ENCODE results near the gene SNCB. TPM values are rescaled to one million over a fixed set of nuclear protein-coding genes. Genes with fewer than 3 reads are reported as not detected.

The SNCB gene
- total and polyA plus RNA-seq, 2 of the 13 experiments (the other 11 are each of a cell fraction or from before 2014, with no cell fraction given) = not detected

DNA sequence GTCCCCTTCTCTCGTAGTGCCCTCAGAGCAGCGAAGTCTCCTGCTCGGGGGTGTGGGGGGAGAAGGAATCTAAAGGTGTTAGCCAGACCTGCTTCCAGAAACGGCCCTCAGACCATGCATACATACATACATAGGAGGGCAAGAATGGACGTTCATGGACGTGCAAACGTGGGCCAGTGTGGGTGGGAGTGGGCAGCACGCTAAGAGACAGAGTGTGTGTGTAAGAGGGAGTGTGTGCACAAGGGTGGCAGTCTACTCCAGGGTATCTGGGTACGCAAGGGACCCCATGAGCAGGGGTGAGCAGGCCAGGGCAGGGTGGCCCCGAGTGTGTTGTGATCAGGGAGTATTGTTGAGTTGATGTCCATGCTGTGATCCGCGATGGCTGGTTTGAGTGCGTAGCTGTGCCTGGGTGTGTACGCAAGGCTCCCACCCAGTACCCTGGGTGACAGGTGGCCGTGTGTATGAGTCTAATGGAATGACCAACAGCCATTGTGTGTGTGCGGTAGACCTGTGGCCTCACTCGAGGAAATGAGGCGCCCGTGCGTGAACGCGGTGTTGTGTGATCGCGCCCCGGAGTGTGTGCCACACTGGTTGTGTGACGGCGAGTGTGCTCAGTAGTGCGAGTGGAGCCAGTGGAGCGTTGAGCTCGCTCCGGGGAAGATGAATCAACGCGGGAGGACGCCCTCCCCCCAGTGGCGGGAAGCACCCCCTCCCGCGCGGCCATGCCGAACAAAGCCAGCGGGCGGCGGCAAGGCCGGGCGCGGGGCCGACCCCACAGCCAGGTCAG, 21.2 kb downstream of the SNCB start (continued):
- TF ChIP-seq, protein P1, sequence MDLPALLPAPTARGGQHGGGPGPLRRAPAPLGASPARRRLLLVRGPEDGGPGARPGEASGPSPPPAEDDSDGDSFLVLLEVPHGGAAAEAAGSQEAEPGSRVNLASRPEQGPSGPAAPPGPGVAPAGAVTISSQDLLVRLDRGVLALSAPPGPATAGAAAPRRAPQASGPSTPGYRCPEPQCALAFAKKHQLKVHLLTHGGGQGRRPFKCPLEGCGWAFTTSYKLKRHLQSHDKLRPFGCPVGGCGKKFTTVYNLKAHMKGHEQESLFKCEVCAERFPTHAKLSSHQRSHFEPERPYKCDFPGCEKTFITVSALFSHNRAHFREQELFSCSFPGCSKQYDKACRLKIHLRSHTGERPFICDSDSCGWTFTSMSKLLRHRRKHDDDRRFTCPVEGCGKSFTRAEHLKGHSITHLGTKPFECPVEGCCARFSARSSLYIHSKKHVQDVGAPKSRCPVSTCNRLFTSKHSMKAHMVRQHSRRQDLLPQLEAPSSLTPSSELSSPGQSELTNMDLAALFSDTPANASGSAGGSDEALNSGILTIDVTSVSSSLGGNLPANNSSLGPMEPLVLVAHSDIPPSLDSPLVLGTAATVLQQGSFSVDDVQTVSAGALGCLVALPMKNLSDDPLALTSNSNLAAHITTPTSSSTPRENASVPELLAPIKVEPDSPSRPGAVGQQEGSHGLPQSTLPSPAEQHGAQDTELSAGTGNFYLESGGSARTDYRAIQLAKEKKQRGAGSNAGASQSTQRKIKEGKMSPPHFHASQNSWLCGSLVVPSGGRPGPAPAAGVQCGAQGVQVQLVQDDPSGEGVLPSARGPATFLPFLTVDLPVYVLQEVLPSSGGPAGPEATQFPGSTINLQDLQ (CRISPR knock-in tag; IDR thresholded peaks at IDR 0.05) = 0 out of 2 replicates have a peak, but pooled peaks have one; percentile 30
- TF ChIP-seq SMARCE1 (IDR thresholded peaks at IDR 0.05; ENCODE audit: borderline replicate concordance) (no peak), TBX3 (IDR thresholded peaks at IDR 0.05; ENCODE audit: borderline replicate concordance) (no peak), GZF1 (CRISPR knock-in tag; IDR thresholded peaks at IDR 0.05) (no peak), KAT7 (CRISPR knock-in tag; IDR thresholded peaks at IDR 0.05; ENCODE audit: borderline replicate concordance) (no peak), FOXC1 (CRISPR knock-in tag; IDR thresholded peaks at IDR 0.05; ENCODE audit: borderline replicate concordance) (no peak), RXRB (CRISPR knock-in tag; IDR thresholded peaks at IDR 0.05; ENCODE audit: borderline replicate concordance) (no peak), ZNF260 (CRISPR knock-in tag; IDR thresholded peaks at IDR 0.05; ENCODE audit: borderline replicate concordance, low read depth) (no peak), FLYWCH1 (CRISPR knock-in tag; IDR thresholded peaks at IDR 0.05) (no peak), ZNF430 (CRISPR knock-in tag; IDR thresholded peaks at IDR 0.05) (no peak), ASH2L (IDR thresholded peaks at IDR 0.05; ENCODE audit: insufficient read length, low read depth, low read length) (no peak), KDM4B (CRISPR knock-in tag; IDR thresholded peaks at IDR 0.05) (no peak), CCAR2 (optimal IDR thresholded peaks at IDR 0.05; ENCODE audit: low read depth, low read length) (no peak)
- TF ChIP-seq, protein P2, sequence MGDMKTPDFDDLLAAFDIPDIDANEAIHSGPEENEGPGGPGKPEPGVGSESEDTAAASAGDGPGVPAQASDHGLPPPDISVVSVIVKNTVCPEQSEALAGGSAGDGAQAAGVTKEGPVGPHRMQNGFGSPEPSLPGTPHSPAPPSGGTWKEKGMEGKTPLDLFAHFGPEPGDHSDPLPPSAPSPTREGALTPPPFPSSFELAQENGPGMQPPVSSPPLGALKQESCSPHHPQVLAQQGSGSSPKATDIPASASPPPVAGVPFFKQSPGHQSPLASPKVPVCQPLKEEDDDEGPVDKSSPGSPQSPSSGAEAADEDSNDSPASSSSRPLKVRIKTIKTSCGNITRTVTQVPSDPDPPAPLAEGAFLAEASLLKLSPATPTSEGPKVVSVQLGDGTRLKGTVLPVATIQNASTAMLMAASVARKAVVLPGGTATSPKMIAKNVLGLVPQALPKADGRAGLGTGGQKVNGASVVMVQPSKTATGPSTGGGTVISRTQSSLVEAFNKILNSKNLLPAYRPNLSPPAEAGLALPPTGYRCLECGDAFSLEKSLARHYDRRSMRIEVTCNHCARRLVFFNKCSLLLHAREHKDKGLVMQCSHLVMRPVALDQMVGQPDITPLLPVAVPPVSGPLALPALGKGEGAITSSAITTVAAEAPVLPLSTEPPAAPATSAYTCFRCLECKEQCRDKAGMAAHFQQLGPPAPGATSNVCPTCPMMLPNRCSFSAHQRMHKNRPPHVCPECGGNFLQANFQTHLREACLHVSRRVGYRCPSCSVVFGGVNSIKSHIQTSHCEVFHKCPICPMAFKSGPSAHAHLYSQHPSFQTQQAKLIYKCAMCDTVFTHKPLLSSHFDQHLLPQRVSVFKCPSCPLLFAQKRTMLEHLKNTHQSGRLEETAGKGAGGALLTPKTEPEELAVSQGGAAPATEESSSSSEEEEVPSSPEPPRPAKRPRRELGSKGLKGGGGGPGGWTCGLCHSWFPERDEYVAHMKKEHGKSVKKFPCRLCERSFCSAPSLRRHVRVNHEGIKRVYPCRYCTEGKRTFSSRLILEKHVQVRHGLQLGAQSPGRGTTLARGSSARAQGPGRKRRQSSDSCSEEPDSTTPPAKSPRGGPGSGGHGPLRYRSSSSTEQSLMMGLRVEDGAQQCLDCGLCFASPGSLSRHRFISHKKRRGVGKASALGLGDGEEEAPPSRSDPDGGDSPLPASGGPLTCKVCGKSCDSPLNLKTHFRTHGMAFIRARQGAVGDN (CRISPR knock-in tag; IDR thresholded peaks at IDR 0.05) = peak; percentile 2; the same call in 1 of the 2 replicates
- TF ChIP-seq, protein P3, sequence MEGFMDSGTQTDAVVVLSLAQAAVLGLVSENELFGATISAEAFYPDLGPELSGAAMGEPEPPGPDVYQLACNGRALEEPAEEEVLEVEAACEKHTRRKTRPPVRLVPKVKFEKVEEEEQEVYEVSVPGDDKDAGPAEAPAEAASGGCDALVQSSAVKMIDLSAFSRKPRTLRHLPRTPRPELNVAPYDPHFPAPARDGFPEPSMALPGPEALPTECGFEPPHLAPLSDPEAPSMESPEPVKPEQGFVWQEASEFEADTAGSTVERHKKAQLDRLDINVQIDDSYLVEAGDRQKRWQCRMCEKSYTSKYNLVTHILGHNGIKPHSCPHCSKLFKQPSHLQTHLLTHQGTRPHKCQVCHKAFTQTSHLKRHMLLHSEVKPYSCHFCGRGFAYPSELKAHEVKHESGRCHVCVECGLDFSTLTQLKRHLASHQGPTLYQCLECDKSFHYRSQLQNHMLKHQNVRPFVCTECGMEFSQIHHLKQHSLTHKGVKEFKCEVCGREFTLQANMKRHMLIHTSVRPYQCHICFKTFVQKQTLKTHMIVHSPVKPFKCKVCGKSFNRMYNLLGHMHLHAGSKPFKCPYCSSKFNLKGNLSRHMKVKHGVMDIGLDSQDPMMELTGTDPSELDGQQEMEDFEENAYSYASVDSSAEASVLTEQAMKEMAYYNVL (CRISPR knock-in tag; IDR thresholded peaks at IDR 0.05; ENCODE audit: borderline replicate concordance) = peak; percentile 46; the same call in 1 of the 2 replicates
- TF ChIP-seq, protein P4, sequence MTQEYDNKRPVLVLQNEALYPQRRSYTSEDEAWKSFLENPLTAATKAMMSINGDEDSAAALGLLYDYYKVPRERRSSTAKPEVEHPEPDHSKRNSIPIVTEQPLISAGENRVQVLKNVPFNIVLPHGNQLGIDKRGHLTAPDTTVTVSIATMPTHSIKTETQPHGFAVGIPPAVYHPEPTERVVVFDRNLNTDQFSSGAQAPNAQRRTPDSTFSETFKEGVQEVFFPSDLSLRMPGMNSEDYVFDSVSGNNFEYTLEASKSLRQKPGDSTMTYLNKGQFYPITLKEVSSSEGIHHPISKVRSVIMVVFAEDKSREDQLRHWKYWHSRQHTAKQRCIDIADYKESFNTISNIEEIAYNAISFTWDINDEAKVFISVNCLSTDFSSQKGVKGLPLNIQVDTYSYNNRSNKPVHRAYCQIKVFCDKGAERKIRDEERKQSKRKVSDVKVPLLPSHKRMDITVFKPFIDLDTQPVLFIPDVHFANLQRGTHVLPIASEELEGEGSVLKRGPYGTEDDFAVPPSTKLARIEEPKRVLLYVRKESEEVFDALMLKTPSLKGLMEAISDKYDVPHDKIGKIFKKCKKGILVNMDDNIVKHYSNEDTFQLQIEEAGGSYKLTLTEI (CRISPR knock-in tag; conservative IDR thresholded peaks at IDR 0.05) = no peak
- TF ChIP-seq, protein P5, sequence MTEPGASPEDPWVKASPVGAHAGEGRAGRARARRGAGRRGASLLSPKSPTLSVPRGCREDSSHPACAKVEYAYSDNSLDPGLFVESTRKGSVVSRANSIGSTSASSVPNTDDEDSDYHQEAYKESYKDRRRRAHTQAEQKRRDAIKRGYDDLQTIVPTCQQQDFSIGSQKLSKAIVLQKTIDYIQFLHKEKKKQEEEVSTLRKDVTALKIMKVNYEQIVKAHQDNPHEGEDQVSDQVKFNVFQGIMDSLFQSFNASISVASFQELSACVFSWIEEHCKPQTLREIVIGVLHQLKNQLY (CRISPR knock-in tag; IDR thresholded peaks at IDR 0.05) = no peak
